HFFc6 (cell line): ENCODE measurements around the gene TBC1D2B. TPM values are rescaled to one million over a fixed set of nuclear protein-coding genes. Genes with fewer than 3 reads are reported as not detected.

Source experiments
- DNase-seq: peaks from one replicate; pipeline ENCODE4 v3.0.0-alpha.2; 2018
- H3K27ac Mint-ChIP-seq: 2 replicates; pipeline ENCODE4 v1.8.0; 2020; ENCODE audit warnings: mild to moderate bottlenecking, mixed read lengths
- H3K27me3 Mint-ChIP-seq: 2 replicates; pipeline ENCODE4 v1.8.0; 2021; ENCODE audit warnings: mild to moderate bottlenecking, moderate library complexity, mixed read lengths; ENCODE audit not compliant: insufficient read depth
- H3K36me3 Mint-ChIP-seq: 2 replicates; pipeline ENCODE4 v1.8.0; 2021; ENCODE audit warnings: low read depth, mixed read lengths
- H3K4me1 Mint-ChIP-seq: 2 replicates; pipeline ENCODE4 v1.8.0; 2020; ENCODE audit warnings: low read depth, mixed read lengths
- H3K4me3 Mint-ChIP-seq: 2 replicates; pipeline ENCODE4 v1.8.0; 2020; ENCODE audit warnings: mild to moderate bottlenecking, moderate library complexity, mixed read lengths
- H3K9me3 Mint-ChIP-seq: 2 replicates; pipeline ENCODE4 v1.8.0; 2020; ENCODE audit warnings: mild to moderate bottlenecking, mixed read lengths
- total RNA-seq, 6 experiments: library from RNA; stranded (reverse); fragmentation: NEBNext Ultra II Directional; extraction: Animal tissue kit (Norgen Biotek cat#: 25700); gene quantifications; 2 replicates in 1 of 6; 3 replicates in 5 of 6; pipeline ENCODE4 v1.2.3, GENCODE V29; 2021
- TF ChIP-seq, protein P1 (sequence below): fragments of 200-600 bp; sonication (generic); IDR thresholded peaks from 2 replicates; pipeline ENCODE4 v1.5.0; 2021; ENCODE audit warnings: antibody characterized with exemption, mild to moderate bottlenecking

Gene TBC1D2B
- total RNA-seq, 6 experiments from 2014 or later: 34.1 to 42.5 (median 38.0) TPM

- no peak for DNase-seq
- H3K4me1 Mint-ChIP-seq: peaks cover 47% of the 10 kb centered on the region
- peaks cover 15% of the 10 kb centered on the region for H3K36me3 Mint-ChIP-seq
- H3K27me3 Mint-ChIP-seq: no peaks in the 10 kb centered on the region; the same call in 1 of the 2 replicates
- H3K27ac Mint-ChIP-seq: peak overlapping the region; percentile 30
- no peaks in the 10 kb centered on the region for H3K9me3 Mint-ChIP-seq
- TF ChIP-seq, protein P1, sequence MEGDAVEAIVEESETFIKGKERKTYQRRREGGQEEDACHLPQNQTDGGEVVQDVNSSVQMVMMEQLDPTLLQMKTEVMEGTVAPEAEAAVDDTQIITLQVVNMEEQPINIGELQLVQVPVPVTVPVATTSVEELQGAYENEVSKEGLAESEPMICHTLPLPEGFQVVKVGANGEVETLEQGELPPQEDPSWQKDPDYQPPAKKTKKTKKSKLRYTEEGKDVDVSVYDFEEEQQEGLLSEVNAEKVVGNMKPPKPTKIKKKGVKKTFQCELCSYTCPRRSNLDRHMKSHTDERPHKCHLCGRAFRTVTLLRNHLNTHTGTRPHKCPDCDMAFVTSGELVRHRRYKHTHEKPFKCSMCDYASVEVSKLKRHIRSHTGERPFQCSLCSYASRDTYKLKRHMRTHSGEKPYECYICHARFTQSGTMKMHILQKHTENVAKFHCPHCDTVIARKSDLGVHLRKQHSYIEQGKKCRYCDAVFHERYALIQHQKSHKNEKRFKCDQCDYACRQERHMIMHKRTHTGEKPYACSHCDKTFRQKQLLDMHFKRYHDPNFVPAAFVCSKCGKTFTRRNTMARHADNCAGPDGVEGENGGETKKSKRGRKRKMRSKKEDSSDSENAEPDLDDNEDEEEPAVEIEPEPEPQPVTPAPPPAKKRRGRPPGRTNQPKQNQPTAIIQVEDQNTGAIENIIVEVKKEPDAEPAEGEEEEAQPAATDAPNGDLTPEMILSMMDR: no peak
- 0 out of 2 replicates have a peak overlapping the region, but pooled peaks have one; percentile 11 for H3K4me3 Mint-ChIP-seq
Measured at GRCh38 chr15:78007211-78007931, 70.1 kb downstream of the TBC1D2B start.

GRCh38 chr15:78006567-78007205 lies 70.8 kb downstream of the TBC1D2B start:
- H3K9me3 Mint-ChIP-seq: no peaks in the 10 kb centered on the region
- peaks cover 47% of the 10 kb centered on the region for H3K4me1 Mint-ChIP-seq
- peaks cover 15% of the 10 kb centered on the region for H3K36me3 Mint-ChIP-seq
- no peak for DNase-seq
- no peak overlapping the region; the same call in 1 of the 2 replicates for H3K27ac Mint-ChIP-seq
- TF ChIP-seq, protein P1: no peak
- no peak overlapping the region for H3K4me3 Mint-ChIP-seq
- H3K27me3 Mint-ChIP-seq: no peaks in the 10 kb centered on the region; the same call in 1 of the 2 replicates

- TF ChIP-seq, protein P1: peak; percentile 33; the same call in 1 of the 2 replicates
- H3K4me1 Mint-ChIP-seq: peaks cover 47% of the 10 kb centered on the region
- H3K36me3 Mint-ChIP-seq: peaks cover 21% of the 10 kb centered on the region
- H3K27me3 Mint-ChIP-seq: peaks cover 3% of the 10 kb centered on the region; the same call in 1 of the 2 replicates
- peak; percentile 90 for DNase-seq
- no peaks in the 10 kb centered on the region for H3K9me3 Mint-ChIP-seq
- peak overlapping the region; percentile 54 for H3K27ac Mint-ChIP-seq
- H3K4me3 Mint-ChIP-seq: no peak overlapping the region
Measured at GRCh38 chr15:78004919-78005634, 72.4 kb downstream of the TBC1D2B start.

DNA sequence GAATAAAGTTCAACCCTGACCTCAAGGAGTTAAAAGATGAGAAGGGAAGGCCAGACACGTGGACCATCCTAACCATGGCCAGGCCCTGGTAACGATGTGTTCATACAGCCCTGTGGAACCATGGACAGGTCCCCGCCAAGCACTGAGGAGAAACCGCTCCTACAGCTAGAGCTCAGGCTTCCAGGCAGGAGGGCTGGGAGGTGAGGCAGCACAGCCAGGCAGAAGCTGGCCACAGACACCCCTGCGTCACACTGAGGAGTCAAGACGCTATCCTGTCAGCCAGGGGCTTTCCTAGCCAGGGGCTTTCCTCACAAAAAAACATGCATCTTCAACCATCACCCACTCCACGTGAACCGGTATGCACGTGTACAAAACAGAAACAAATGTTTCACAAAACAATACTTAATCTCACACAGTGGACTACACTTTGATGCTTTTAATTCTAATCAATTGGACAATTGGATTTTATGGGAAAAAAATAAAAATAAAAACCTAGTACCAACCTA lies 73.2 kb downstream of the TBC1D2B start:
- TF ChIP-seq, protein P1: no peak
- Mint-ChIP-seq H3K9me3 (no peaks in the 10 kb centered on the region), H3K27ac (peak overlapping the region; percentile 54; the same call in 1 of the 2 replicates), H3K4me3 (no peak overlapping the region), H3K36me3 (peaks cover 21% of the 10 kb centered on the region), H3K27me3 (peaks cover 3% of the 10 kb centered on the region; the same call in 1 of the 2 replicates), H3K4me1 (peaks cover 47% of the 10 kb centered on the region)
- no peak for DNase-seq

DNA sequence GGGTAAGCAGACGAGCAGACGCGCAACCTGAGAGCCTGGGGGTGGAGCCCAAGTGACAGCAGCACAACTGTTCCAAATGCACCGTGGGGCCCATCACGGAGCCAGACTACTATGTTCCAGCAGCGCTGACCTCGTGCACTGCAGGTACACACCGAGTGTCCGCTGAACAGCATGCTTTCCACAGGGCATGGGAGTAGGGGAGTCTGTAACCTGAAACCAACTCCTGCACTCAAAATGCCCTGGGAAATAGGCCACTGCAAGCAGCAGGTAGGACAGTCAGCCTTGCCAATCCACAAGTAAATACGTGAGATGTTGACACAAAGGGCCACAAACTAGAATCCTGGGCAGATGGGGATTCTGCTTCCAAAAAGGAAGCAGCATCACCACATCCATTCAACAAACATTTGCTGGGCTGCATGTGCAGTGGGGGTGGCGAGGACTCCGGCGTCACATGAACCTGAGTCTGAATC lies 73.9 kb downstream of the TBC1D2B start:
- H3K27ac Mint-ChIP-seq: no peak overlapping the region
- H3K9me3 Mint-ChIP-seq: no peaks in the 10 kb centered on the region
- H3K27me3 Mint-ChIP-seq: peaks cover 3% of the 10 kb centered on the region; the same call in 1 of the 2 replicates
- H3K4me3 Mint-ChIP-seq: no peak overlapping the region
- TF ChIP-seq, protein P1: no peak
- H3K36me3 Mint-ChIP-seq: peaks cover 21% of the 10 kb centered on the region
- peaks cover 43% of the 10 kb centered on the region for H3K4me1 Mint-ChIP-seq
- DNase-seq: no peak
